ENCODE results near the gene IRF7. TPM values are rescaled to one million over a fixed set of nuclear protein-coding genes. Genes with fewer than 3 reads are reported as not detected.
"Not testable (repeated sequence)": the region's sequence is repeated elsewhere in the genome, so short reads cannot be mapped to it uniquely, and the experiment has no call there.

IRF7 gene
- polyA plus RNA-seq, 1 of the 3 experiments (the other 2 are of a cell fraction), result 6.3 TPM

- no peaks in the 10 kb centered on the region for H3K79me2 ChIP-seq (ENCODE audit: insufficient read depth)
- ChIA-PET CTCF (no interaction called here), POLR2A (no interaction called here)
- H3F3A ChIP-seq (replicated peaks; ENCODE audit: insufficient read depth), result peaks cover 10% of the 10 kb centered on the region
- H3K36me3 ChIP-seq (replicated peaks in 1 of 2; ENCODE audit: control insufficient read depth in 1 of 2, insufficient read depth in 2 of 2, low read length in 1 of 2), result peaks cover 0 to 14% of the 10 kb centered on the region in 2 experiments
- H3K27ac ChIP-seq (ENCODE audit: low read depth in 2 of 2, low read length in 1 of 2), result no peak overlapping the region
- no peak overlapping the region for H3K4me2 ChIP-seq
- H3K4me1 ChIP-seq (ENCODE audit: control insufficient read depth in 1 of 2, insufficient read depth in 2 of 2, low read depth in 1 of 2, low read length in 1 of 2), result no peaks in the 10 kb centered on the region
- TF ChIP-seq FOXJ3 (CRISPR knock-in tag; IDR thresholded peaks at IDR 0.05) (no peak), MXI1 (IDR thresholded peaks at IDR 0.05; ENCODE audit: low read depth, low read length) (no peak), POLR2AphosphoS5 (IDR thresholded peaks at IDR 0.05; ENCODE audit: low read depth, low read length) (no peak), TCF12 (IDR thresholded peaks at IDR 0.05) (no peak), EP300 (IDR thresholded peaks at IDR 0.05; ENCODE audit: borderline replicate concordance in 1 of 2, low read depth in 1 of 2, low read length in 1 of 2) (no peak), CHD2 (IDR thresholded peaks at IDR 0.05; ENCODE audit: low read length, partially characterized antibody) (no peak), TEAD4 (IDR thresholded peaks at IDR 0.05; ENCODE audit: borderline replicate concordance, insufficient read depth) (no peak), ELF1 (IDR thresholded peaks at IDR 0.05) (no peak), MEF2A (IDR thresholded peaks at IDR 0.05; ENCODE audit: borderline replicate concordance, low read depth) (no peak), RAD21 (IDR thresholded peaks at IDR 0.05; ENCODE audit: low read length) (no peak), GABPA (IDR thresholded peaks at IDR 0.05; ENCODE audit: low read depth) (no peak), FOXM1 (IDR thresholded peaks at IDR 0.05; ENCODE audit: low read depth) (no peak), NFIC (IDR thresholded peaks at IDR 0.05; ENCODE audit: borderline replicate concordance) (no peak), FOSL2 (IDR thresholded peaks at IDR 0.05; ENCODE audit: borderline replicate concordance, low read depth) (no peak), MAX (IDR thresholded peaks at IDR 0.05; ENCODE audit: low read depth) (no peak), YY1 (IDR thresholded peaks at IDR 0.05; ENCODE audit: low read depth) (no peak)
- TF ChIP-seq, protein P1, sequence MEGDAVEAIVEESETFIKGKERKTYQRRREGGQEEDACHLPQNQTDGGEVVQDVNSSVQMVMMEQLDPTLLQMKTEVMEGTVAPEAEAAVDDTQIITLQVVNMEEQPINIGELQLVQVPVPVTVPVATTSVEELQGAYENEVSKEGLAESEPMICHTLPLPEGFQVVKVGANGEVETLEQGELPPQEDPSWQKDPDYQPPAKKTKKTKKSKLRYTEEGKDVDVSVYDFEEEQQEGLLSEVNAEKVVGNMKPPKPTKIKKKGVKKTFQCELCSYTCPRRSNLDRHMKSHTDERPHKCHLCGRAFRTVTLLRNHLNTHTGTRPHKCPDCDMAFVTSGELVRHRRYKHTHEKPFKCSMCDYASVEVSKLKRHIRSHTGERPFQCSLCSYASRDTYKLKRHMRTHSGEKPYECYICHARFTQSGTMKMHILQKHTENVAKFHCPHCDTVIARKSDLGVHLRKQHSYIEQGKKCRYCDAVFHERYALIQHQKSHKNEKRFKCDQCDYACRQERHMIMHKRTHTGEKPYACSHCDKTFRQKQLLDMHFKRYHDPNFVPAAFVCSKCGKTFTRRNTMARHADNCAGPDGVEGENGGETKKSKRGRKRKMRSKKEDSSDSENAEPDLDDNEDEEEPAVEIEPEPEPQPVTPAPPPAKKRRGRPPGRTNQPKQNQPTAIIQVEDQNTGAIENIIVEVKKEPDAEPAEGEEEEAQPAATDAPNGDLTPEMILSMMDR (IDR thresholded peaks at IDR 0.05), result no peak
- TF ChIP-seq, protein P2, sequence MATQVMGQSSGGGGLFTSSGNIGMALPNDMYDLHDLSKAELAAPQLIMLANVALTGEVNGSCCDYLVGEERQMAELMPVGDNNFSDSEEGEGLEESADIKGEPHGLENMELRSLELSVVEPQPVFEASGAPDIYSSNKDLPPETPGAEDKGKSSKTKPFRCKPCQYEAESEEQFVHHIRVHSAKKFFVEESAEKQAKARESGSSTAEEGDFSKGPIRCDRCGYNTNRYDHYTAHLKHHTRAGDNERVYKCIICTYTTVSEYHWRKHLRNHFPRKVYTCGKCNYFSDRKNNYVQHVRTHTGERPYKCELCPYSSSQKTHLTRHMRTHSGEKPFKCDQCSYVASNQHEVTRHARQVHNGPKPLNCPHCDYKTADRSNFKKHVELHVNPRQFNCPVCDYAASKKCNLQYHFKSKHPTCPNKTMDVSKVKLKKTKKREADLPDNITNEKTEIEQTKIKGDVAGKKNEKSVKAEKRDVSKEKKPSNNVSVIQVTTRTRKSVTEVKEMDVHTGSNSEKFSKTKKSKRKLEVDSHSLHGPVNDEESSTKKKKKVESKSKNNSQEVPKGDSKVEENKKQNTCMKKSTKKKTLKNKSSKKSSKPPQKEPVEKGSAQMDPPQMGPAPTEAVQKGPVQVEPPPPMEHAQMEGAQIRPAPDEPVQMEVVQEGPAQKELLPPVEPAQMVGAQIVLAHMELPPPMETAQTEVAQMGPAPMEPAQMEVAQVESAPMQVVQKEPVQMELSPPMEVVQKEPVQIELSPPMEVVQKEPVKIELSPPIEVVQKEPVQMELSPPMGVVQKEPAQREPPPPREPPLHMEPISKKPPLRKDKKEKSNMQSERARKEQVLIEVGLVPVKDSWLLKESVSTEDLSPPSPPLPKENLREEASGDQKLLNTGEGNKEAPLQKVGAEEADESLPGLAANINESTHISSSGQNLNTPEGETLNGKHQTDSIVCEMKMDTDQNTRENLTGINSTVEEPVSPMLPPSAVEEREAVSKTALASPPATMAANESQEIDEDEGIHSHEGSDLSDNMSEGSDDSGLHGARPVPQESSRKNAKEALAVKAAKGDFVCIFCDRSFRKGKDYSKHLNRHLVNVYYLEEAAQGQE (IDR thresholded peaks at IDR 0.05; ENCODE audit: low read depth, low read length), result no peak
- no peaks in the 10 kb centered on the region for H3K9me2 ChIP-seq
- H3K4me3 ChIP-seq (ENCODE audit: low read depth in 2 of 2, low read length in 1 of 2), result no peak overlapping the region
- no peak overlapping the region for H3K9ac ChIP-seq
- WGBS (ENCODE audit: low lambda C conversion rate), result 92% methylated on average over 10 of the region's 15 CpGs
- H2AFZ ChIP-seq (ENCODE audit: low read depth), result no peak overlapping the region
- no peaks in the 10 kb centered on the region for H4K20me1 ChIP-seq (ENCODE audit: insufficient read depth)
- H3K27me3 ChIP-seq (ENCODE audit: insufficient read depth), result no peaks in the 10 kb centered on the region
- DNase-seq, result no peak
- H3K9me3 ChIP-seq, result no peaks in the 10 kb centered on the region
Observed at GRCh38 chr11:653837-654236, 38.1 kb upstream of the IRF7 start.

DNA sequence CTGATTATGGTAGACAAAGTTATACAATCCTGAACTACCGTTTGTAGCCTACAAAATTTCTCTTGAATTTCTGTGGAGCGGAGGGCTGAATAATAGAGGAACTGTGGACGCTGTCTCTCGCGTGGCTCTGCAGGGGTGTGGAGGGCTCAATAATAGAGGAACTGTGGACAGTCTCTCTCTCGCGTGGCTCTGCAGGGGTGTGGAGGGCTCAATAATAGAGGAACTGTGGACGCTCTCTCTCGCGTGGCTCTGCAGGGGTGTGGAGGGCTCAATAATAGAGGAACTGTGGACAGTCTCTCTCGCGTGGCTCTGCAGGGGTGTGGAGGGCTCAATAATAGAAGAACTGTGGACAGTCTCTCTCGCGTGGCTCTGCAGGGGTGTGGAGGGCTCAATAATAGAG is 37.4 kb upstream of the IRF7 start:
- DNase-seq; H2AFZ ChIP-seq (ENCODE audit: low read depth); H3K9me2 ChIP-seq; H3K27ac ChIP-seq (ENCODE audit: low read depth in 2 of 2, low read length in 1 of 2); H3K4me1 ChIP-seq (ENCODE audit: control insufficient read depth in 1 of 2, insufficient read depth in 2 of 2, low read depth in 1 of 2, low read length in 1 of 2); H3K4me2 ChIP-seq; H3K9ac ChIP-seq; CTCF ChIA-PET; H3K27me3 ChIP-seq (ENCODE audit: insufficient read depth); H3K4me3 ChIP-seq (ENCODE audit: low read depth in 2 of 2, low read length in 1 of 2); H3K79me2 ChIP-seq (ENCODE audit: insufficient read depth); H4K20me1 ChIP-seq (ENCODE audit: insufficient read depth); POLR2A ChIA-PET; H3K9me3 ChIP-seq: not testable (repeated sequence)
- Histone ChIP-seq H3F3A (replicated peaks; ENCODE audit: insufficient read depth) (peaks cover 14% of the 10 kb centered on the region), H3K36me3 (replicated peaks in 1 of 2; ENCODE audit: control insufficient read depth in 1 of 2, insufficient read depth in 2 of 2, low read length in 1 of 2) (peaks cover 3 to 11% of the 10 kb centered on the region in 2 experiments)
- WGBS (ENCODE audit: low lambda C conversion rate), result 95% methylated on average over 14 of the region's 14 CpGs

Data from SK-N-SH (cell line).